NK-92 (cell line): ENCODE measurements around the gene SLC38A10.

Source experiments
- DNase-seq: peaks from one replicate; lab custom pipeline; 2025; ENCODE audit not compliant: unreplicated experiment; lab: John Stamatoyannopoulos, UW

SLC38A10 gene

GRCh38 chr17:81258292-81258691 lies 36.8 kb downstream of the SLC38A10 start:
- no peak for DNase-seq

- no peak for DNase-seq
These were observed 37.6 kb downstream of the SLC38A10 start for GRCh38 chr17:81257533-81257932.

GRCh38 chr17:81256616-81257015 lies 38.5 kb downstream of the SLC38A10 start:
- no peak for DNase-seq

GRCh38 chr17:81254955-81255717 lies 40.0 kb downstream of the SLC38A10 start:
- no peak for DNase-seq

- no peak for DNase-seq
These were observed 41.6 kb downstream of the SLC38A10 start for GRCh38 chr17:81253358-81254131.

- no peak for DNase-seq
These were observed 42.1 kb downstream of the SLC38A10 start for GRCh38 chr17:81252987-81253329.

GRCh38 chr17:81252326-81252986 lies 42.7 kb downstream of the SLC38A10 start:
- DNase-seq: no peak

GRCh38 chr17:81251709-81252301 lies 43.3 kb downstream of the SLC38A10 start:
- no peak for DNase-seq

GRCh38 chr17:81251094-81251708 lies 43.9 kb downstream of the SLC38A10 start:
- no peak for DNase-seq

GRCh38 chr17:81250286-81251093 lies 44.6 kb downstream of the SLC38A10 start:
- DNase-seq: no peak

- DNase-seq: no peak
These were observed 45.7 kb downstream of the SLC38A10 start for GRCh38 chr17:81249223-81250040.

GRCh38 chr17:81248649-81249048 lies 46.5 kb downstream of the SLC38A10 start:
- DNase-seq: no peak

GRCh38 chr17:81247339-81247990 lies 47.6 kb downstream of the SLC38A10 start:
- no peak for DNase-seq

GRCh38 chr17:81246679-81247338 lies 48.3 kb downstream of the SLC38A10 start:
- no peak for DNase-seq

- no peak for DNase-seq
These were observed 48.8 kb downstream of the SLC38A10 start for GRCh38 chr17:81246343-81246670.

- DNase-seq: no peak
These were observed 49.3 kb downstream of the SLC38A10 start for GRCh38 chr17:81245665-81246342.

- DNase-seq: no peak
These were observed 50.0 kb downstream of the SLC38A10 start for GRCh38 chr17:81245024-81245664.
